Muscle of leg (tissue), 16 donors: ENCODE data around the gene KIF18B. TPM values are rescaled to one million over a fixed set of nuclear protein-coding genes. Genes with fewer than 3 reads are reported as not detected.
A peak's percentile ranks its signal among the peaks of the same experiment; 100 is the strongest.

Source experiments
- DNase-seq: peaks from one replicate; pipeline ENCODE4 v3.0.0; 2013
- H3K27ac ChIP-seq: one replicate; pipeline ENCODE4 v1.5.1; 2013; ENCODE audit warnings: mild to moderate bottlenecking, low read length, control low read depth
- H3K27me3 ChIP-seq: one replicate; pipeline ENCODE4 v1.6.1; 2013; ENCODE audit warnings: low read length; ENCODE audit not compliant: control insufficient read depth, insufficient read depth
- H3K36me3 ChIP-seq: one replicate; pipeline ENCODE4 v1.6.1; 2013; ENCODE audit warnings: low read length; ENCODE audit not compliant: control insufficient read depth, insufficient read depth
- H3K4me1 ChIP-seq: one replicate; pipeline ENCODE4 v1.6.1; 2013; ENCODE audit warnings: low read length; ENCODE audit not compliant: control insufficient read depth, insufficient read depth
- H3K4me3 ChIP-seq: one replicate; pipeline ENCODE4 v1.5.1; 2013; ENCODE audit warnings: low read length, control low read depth
- H3K9me3 ChIP-seq: replicated peaks from 2 replicates; pipeline ENCODE4 v1.6.1; 2013; ENCODE audit warnings: low read depth, low read length; ENCODE audit not compliant: control insufficient read depth
- WGBS: methylation state at CpG from one replicate; pipeline ENCODE4 v1.1.5; 2013; ENCODE audit warnings: missing lambda C conversion rate; ENCODE audit not compliant: insufficient coverage; 5-methylcytosine and 5-hydroxymethylcytosine counted together
- long read RNA-seq, 11 donors: transcript quantifications; one replicate each; lab custom pipeline, GENCODE V29; 2026
- polyA plus RNA-seq, 8 donors: library from polyadenylated mRNA; unstranded; fragments of 120-200 nt; gene quantifications; one replicate each; pipeline versions ENCODE4 v1.2.1 to v1.2.3, GENCODE V29; 2013; ENCODE audit warnings: inconsistent platforms in 1 of 8, low replicate concordance in 1 of 8; ENCODE audit not compliant: insufficient read length in 8 of 8, insufficient read depth in 1 of 8
- total RNA-seq: library from RNA; stranded (reverse); fragments of 120-200 nt; gene quantifications from one replicate; pipeline ENCODE4 v1.2.4, GENCODE V29; 2013

Gene KIF18B
- total RNA-seq (1.9 TPM), polyA plus RNA-seq (10 to 100 TPM in 4 of 8 donors, 1 to 10 TPM in 4; 7.4 to 12.2 (median 9.6) TPM)
- long read RNA-seq, donor 1: 0 reads
- long read RNA-seq, donor 2: 0 reads
- long read RNA-seq, donor 3: 0 reads
- long read RNA-seq, donor 4: 0 reads
- long read RNA-seq, donor 5, partial matches to known transcripts: 0 of 1 reads
- long read RNA-seq, donor 5, other reads (novel, unspliced or antisense): 0 of 1 reads
- long read RNA-seq, donor 6, partial matches to known transcripts: 0 of 1 reads
- long read RNA-seq, donor 6, other reads (novel, unspliced or antisense): 0 of 1 reads
- long read RNA-seq, donor 7: 0 reads
- long read RNA-seq, donor 8: 0 reads
- long read RNA-seq, donor 9: 0 reads
- long read RNA-seq, donor 10, partial matches to known transcripts: 6 of 7 reads
- long read RNA-seq, donor 10, other reads (novel, unspliced or antisense): 0 of 7 reads
- long read RNA-seq, donor 11: 0 reads

GRCh38 chr17:44947461-44948314, at the start of gene KIF18B:
KIF18B (minus strand) TSS chr17:44947773; CDS start chr17:44936344, 11,429 bp downstream.
- H3K4me3 ChIP-seq: peak within 1 kb of the TSS; percentile 62
- H3K4me1 ChIP-seq: peaks cover 11% of the 10 kb centered on the region
- WGBS: 1% methylated on average over 59 of the region's 62 CpGs
- peaks cover 2% of the 10 kb centered on the region for H3K27me3 ChIP-seq
- H3K27ac ChIP-seq: peak within 1 kb of the TSS; percentile 48
- H3K36me3 ChIP-seq: no peaks in the 10 kb centered on the region
- H3K9me3 ChIP-seq: no peaks in the 10 kb centered on the region
- peak; percentile 97 for DNase-seq

GRCh38 chr17:44996304-44996703, 48.7 kb upstream of the KIF18B start:
- H3K4me1 ChIP-seq: peaks cover 38% of the 10 kb centered on the region
- WGBS: 55% methylated on average over 5 of the region's 10 CpGs
- no peak for DNase-seq
- peak overlapping the region; percentile 63 for H3K27ac ChIP-seq
- no peak overlapping the region for H3K4me3 ChIP-seq
- H3K27me3 ChIP-seq: peaks cover 2% of the 10 kb centered on the region
- H3K9me3 ChIP-seq: peaks cover 8% of the 10 kb centered on the region
- no peaks in the 10 kb centered on the region for H3K36me3 ChIP-seq

- DNase-seq: peak; percentile 68
- peak overlapping the region; percentile 63 for H3K27ac ChIP-seq
- H3K36me3 ChIP-seq: no peaks in the 10 kb centered on the region
- H3K27me3 ChIP-seq: peaks cover 2% of the 10 kb centered on the region
- 26% methylated on average over 9 of the region's 11 CpGs for WGBS
- H3K9me3 ChIP-seq: peaks cover 8% of the 10 kb centered on the region
- H3K4me3 ChIP-seq: no peak overlapping the region
- H3K4me1 ChIP-seq: peaks cover 38% of the 10 kb centered on the region
Measured at GRCh38 chr17:44995436-44996001, 47.9 kb upstream of the KIF18B start.

GRCh38 chr17:44992242-44992939, 44.8 kb upstream of the KIF18B start:
- DNase-seq: no peak
- H3K27me3 ChIP-seq: peaks cover 25% of the 10 kb centered on the region
- H3K27ac ChIP-seq: no peak overlapping the region
- H3K4me3 ChIP-seq: no peak overlapping the region
- peaks cover 36% of the 10 kb centered on the region for H3K4me1 ChIP-seq
- H3K36me3 ChIP-seq: no peaks in the 10 kb centered on the region
- 79% methylated on average over 4 of the region's 5 CpGs for WGBS
- H3K9me3 ChIP-seq: no peaks in the 10 kb centered on the region

- no peaks in the 10 kb centered on the region for H3K36me3 ChIP-seq
- H3K4me1 ChIP-seq: peaks cover 25% of the 10 kb centered on the region
- H3K9me3 ChIP-seq: no peaks in the 10 kb centered on the region
- DNase-seq: no peak
- 72% methylated on average over 5 of the region's 10 CpGs for WGBS
- no peak overlapping the region for H3K4me3 ChIP-seq
- H3K27me3 ChIP-seq: peaks cover 36% of the 10 kb centered on the region
- no peak overlapping the region for H3K27ac ChIP-seq
Measured at GRCh38 chr17:44990994-44991393, 43.4 kb upstream of the KIF18B start.

- Histone ChIP-seq H3K36me3 (no peaks in the 10 kb centered on the region), H3K4me1 (peaks cover 15% of the 10 kb centered on the region), H3K27me3 (peaks cover 41% of the 10 kb centered on the region), H3K4me3 (no peak overlapping the region), H3K27ac (no peak overlapping the region), H3K9me3 (no peaks in the 10 kb centered on the region)
- DNase-seq: no peak
- 84% methylated on average over 16 of the region's 17 CpGs for WGBS
Measured at GRCh38 chr17:44989552-44990138, 42.1 kb upstream of the KIF18B start.

GRCh38 chr17:44988044-44988942, 40.7 kb upstream of the KIF18B start:
- Histone ChIP-seq H3K36me3 (no peaks in the 10 kb centered on the region), H3K9me3 (no peaks in the 10 kb centered on the region), H3K4me3 (no peak overlapping the region), H3K27ac (no peak overlapping the region), H3K27me3 (peaks cover 41% of the 10 kb centered on the region), H3K4me1 (peaks cover 16% of the 10 kb centered on the region)
- no peak for DNase-seq
- 25% methylated on average over 30 of the region's 34 CpGs for WGBS

GRCh38 chr17:44983563-44983962, 36.0 kb upstream of the KIF18B start:
- no peaks in the 10 kb centered on the region for H3K36me3 ChIP-seq
- H3K27ac ChIP-seq: peak overlapping the region; percentile 29
- peaks cover 53% of the 10 kb centered on the region for H3K4me1 ChIP-seq
- DNase-seq: no peak
- no peak overlapping the region for H3K4me3 ChIP-seq
- 100% methylated on average over 1 of the region's 4 CpGs for WGBS
- peaks cover 28% of the 10 kb centered on the region for H3K27me3 ChIP-seq
- H3K9me3 ChIP-seq: no peaks in the 10 kb centered on the region
